NCI-H510A (cell line): ENCODE data around the gene SZT2.
"Not testable (repeated sequence)": the region's sequence is repeated elsewhere in the genome, so short reads cannot be mapped to it uniquely, and the experiment has no call there.

ENCODE experiments used
- DNase-seq: peaks from one replicate; lab custom pipeline; 2025; lab: John Stamatoyannopoulos, UW

The SZT2 gene

DNA sequence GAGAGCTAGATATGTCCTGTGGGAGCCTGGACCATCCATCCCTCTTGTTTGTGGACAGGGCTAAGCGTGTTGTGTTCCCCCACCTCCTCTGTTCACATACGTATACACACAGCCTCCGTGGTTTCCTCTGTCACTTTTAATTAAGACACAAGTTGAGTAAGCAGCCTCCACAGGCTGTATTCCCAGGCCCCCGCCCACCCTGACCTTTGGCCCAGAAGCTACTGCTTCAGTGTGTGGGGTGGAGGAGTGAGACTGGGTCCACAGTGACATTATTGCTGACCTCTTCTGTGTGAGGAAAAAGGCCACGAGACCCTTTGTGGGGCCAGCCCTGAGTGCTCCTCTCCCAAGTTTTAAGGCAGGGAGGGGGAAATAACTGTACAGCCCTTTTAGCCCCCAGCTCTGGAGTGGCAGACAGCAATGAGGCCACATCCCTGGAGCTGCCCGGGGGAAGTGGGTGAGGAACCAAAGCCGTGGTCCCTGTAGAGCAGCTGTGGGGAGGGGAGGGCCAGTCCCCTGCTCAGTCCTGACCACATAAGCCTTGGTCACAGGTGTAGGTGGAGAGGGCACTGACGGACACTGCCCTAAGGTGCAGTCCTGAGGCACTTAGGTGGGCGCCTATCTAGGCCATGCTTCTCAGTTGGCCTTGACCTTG is 26.3 kb upstream of the SZT2 start:
- no peak for DNase-seq

DNA sequence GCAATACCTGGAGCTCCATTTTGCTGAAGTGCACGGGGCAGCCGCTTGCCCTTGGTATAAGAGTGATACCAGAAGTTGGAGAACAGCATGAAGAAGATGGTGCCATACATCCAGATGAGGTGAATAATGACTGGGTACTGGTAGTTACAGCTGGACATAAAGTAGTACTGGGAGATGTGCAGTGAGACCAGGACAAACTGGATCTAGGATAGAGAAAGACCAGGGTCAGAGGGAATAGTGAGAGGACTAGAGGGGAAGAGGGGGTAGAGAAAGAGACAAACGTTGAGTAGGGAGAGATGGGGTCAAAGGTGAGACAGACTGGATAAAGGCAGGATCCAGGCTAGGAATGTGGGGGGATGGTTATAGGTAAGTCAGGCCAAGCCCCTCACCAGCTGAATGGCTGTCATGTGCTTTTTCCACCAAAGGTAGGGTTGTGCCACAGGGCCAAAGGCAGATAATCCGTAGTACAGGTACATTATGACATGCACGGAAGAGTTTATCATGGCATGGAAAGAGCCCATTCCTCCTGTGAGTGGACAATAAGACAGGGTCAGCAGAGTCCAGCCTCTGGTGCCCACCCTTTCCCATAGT is 25.7 kb upstream of the SZT2 start:
- DNase-seq, result no peak

GRCh38 chr1:43365678-43366077 is 24.0 kb upstream of the SZT2 start:
- DNase-seq, result no peak

- DNase-seq, result peak; percentile 96
Observed at GRCh38 chr1:43366179-43366578, 23.5 kb upstream of the SZT2 start.

GRCh38 chr1:43366601-43367025 is 23.1 kb upstream of the SZT2 start:
- no peak for DNase-seq

GRCh38 chr1:43367026-43367903 is 22.4 kb upstream of the SZT2 start:
- DNase-seq, result peak; percentile 89

- peak; percentile 99 for DNase-seq
Observed at GRCh38 chr1:43367904-43368645, 21.6 kb upstream of the SZT2 start, which contains the start of gene ELOVL1. Gene ELOVL1, minus strand, starts transcription at chr1:43368011. Its CDS starts 2,402 bp downstream, at chr1:43365609.

DNA sequence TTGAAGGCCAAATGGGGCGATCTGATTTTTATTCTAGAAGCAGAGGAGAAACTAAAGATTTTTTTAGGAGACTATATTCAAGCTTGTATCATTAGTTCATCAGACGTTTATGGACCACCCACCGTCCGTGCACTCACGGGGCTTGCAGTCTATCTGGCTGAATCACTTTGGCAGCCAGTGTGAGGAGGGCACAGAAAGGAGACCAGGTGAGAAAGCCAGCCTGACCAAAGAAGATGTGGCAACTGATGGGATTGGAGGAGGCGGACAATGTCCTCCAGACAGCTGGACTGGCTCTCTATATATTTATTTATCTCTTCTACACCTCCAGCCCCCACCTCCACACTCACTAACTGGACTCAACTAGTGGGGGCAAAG is 21.1 kb upstream of the SZT2 start:
- peak; percentile 57 for DNase-seq

DNA sequence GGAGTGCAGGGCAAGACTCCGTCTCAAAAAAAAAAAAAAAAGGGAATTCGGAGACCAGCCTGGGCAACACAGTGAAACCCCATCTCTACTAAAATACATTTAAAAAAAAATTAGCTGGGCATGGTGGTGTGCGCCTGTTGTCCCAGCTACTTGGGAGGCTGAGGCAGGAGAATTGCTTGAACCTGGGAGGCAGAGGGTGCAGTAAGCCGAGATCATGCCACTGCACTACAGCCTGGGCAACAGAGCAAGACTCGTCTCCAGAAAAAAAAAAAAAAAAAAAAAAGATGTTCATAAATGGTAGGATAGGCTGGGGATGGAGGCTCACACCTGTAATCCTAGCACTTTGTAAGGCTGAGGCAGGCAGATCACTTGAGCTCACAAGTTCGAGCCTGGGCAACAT is 19.9 kb upstream of the SZT2 start:
- not testable (repeated sequence) for DNase-seq

DNA sequence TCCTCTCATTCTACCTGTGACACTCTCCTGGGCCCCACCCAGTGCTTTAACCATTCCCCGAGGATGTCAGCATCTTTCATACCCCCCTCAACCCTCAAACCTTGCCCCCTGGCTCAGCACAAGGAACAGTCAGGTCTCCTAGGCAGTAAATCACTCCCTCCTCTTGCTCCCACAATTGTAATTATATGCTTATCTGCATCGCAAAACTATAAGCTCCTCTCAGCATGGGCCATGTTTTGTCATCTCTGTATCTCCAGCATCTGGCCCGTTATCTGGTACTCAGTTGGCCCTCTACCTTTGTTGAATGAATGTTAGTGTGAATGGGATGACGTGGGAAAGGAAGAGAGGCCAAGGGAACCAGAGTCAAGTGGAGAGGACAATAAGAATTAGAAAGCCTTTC is 19.1 kb upstream of the SZT2 start:
- DNase-seq, result no peak

GRCh38 chr1:43372172-43372571 is 17.5 kb upstream of the SZT2 start:
- DNase-seq, result no peak

DNA sequence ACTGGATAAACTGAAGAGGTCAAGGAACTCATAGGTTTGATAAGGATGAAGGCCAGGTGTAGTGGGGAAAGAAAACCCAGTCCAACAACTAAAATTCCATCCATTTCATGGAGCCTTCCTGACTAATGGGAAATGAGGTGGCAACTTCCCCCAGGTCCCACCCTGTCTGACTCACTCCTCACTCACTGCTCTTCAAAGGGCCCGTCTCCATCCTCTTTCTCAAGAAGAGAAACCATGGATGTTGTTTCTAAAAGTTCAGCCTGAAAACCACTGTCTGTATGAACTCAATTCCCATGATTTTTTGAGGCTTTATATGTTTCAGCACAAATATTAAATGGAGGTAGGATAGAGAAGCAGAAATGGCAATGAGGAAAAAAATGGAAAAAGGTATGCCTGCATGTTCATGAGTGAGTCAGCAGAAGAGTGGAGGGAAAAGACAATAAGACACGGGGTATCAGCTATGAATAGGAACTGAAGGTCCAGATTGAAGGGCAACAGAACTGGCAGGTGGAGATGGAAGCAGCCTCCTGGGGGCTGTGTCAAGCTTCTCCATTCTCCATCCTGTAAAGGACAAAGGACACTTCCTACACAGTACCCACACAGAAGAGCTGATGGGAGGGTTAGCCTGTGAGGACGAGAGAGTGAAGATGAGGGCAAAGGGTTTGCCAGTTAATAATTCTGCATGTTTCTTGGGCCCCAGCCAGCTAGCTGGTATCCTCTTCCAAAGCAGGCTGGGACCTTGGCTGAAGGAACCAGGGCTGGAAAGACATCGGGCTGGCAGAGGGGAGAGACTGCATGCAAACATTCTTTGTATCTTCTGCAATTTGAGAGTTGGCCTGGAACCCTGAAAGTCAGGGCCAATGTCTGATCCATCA is 16.4 kb upstream of the SZT2 start:
- DNase-seq, result no peak

- DNase-seq, result peak; percentile 57
Observed at GRCh38 chr1:43376723-43377235, 12.9 kb upstream of the SZT2 start.

DNA sequence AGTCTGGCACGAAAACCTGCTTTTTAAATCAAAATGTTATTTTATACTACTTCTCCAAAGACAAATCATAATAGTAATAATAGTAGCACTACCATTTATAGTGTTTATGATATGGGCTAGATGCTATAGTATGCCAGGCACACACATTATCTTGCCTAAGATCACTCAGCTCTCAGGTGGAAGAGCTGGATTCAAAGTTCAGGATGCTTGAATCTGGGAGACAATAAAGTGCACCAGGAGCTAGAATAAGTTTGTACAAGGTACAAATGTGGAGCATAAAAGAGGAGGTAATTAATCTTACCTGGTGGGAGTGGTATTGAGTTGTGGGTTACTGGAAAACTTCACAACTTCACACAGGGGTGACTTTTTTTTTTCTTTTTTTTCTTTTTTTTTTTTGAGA is 11.9 kb upstream of the SZT2 start:
- no peak for DNase-seq

GRCh38 chr1:43379476-43379875 is 10.2 kb upstream of the SZT2 start:
- no peak for DNase-seq

GRCh38 chr1:43381612-43382011 is 8.1 kb upstream of the SZT2 start:
- DNase-seq, result no peak

- DNase-seq, result no peak
Observed at GRCh38 chr1:43382027-43382779, 7.5 kb upstream of the SZT2 start.

GRCh38 chr1:43383449-43383848 is 6.2 kb upstream of the SZT2 start:
- DNase-seq, result no peak

GRCh38 chr1:43386676-43387075 is 3.0 kb upstream of the SZT2 start:
- no peak for DNase-seq

DNA sequence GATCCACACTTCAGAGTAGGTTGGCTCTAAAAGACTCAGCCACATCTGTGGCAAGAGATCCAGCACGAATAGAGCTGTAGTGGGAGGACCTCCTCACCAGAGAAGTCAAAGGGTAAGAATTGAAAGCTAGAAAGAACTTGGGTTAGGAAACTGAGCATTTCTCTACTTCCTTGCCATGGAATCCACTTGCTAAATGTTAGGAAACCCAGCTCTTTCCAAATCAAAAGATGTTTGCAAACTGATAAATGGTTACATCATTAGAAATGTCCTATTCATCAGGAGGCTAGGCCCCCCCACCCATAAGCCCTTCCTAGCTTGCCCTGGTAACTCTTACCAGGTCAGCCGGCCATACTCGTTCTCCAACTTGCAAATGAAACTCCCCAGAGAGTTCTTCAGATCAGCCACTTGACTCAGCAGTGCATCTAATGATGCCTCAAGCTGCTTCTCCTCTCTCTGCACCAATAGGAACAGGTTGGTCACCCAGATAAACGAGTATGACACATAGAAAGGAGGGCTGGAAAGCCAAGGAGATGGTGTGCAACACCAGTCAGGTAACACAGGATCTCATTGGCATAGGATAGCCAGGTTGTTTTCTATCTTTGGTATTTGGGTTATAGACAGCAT is 1.6 kb upstream of the SZT2 start:
- peak; percentile 40 for DNase-seq
